PC-3 (cell line): ENCODE measurements around the gene SGSH.

ENCODE experiments used
- EZH2 ChIP-seq: fragments of 300-600 bp; sonication (generic); IDR thresholded peaks from one replicate; pipeline ENCODE4 v1.6.1; 2017; ENCODE audit warnings: antibody characterized with exemption, mild to moderate bottlenecking, low read length; ENCODE audit not compliant: unreplicated experiment
- TF ChIP-seq, protein P1 (sequence below): fragments of 300-600 bp; sonication (generic); conservative IDR thresholded peaks from 2 replicates; pipeline ENCODE4 v1.5.1; 2017; ENCODE audit warnings: antibody characterized with exemption, low read depth, mild to moderate bottlenecking, low read length

DNA sequence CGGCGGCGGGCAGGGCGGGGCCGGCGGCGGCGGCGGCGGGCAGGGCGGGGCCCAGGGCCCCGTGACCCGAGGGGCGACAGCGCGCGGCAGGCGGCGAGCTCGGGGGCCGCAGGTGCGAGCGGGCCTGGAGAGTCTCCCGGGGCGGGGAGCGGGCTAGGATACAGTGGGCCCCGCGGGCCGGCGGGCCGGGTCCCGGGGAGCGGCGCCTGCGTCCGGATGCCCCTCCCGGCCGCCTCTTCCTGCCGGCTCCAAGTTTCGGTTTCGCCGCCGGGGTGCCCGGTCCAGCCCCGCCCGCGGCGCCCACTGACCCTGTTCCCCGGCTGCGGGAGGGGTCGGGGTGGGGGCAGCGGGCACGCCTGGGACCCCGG, 40.6 kb upstream of the SGSH start, which contains the start of gene RNF213:
- TF ChIP-seq EZH2: no peak
- TF ChIP-seq, protein P1, sequence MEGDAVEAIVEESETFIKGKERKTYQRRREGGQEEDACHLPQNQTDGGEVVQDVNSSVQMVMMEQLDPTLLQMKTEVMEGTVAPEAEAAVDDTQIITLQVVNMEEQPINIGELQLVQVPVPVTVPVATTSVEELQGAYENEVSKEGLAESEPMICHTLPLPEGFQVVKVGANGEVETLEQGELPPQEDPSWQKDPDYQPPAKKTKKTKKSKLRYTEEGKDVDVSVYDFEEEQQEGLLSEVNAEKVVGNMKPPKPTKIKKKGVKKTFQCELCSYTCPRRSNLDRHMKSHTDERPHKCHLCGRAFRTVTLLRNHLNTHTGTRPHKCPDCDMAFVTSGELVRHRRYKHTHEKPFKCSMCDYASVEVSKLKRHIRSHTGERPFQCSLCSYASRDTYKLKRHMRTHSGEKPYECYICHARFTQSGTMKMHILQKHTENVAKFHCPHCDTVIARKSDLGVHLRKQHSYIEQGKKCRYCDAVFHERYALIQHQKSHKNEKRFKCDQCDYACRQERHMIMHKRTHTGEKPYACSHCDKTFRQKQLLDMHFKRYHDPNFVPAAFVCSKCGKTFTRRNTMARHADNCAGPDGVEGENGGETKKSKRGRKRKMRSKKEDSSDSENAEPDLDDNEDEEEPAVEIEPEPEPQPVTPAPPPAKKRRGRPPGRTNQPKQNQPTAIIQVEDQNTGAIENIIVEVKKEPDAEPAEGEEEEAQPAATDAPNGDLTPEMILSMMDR: no peak
